Measurements from ENCODE around the gene PDZRN3.

- no peak for TF ChIP-seq CTCF (IDR thresholded peaks at IDR 0.05; ENCODE audit: poor library complexity)
- no peak for TF ChIP-seq EZH2 (IDR thresholded peaks at IDR 0.05; ENCODE audit: borderline replicate concordance)
Observed at GRCh38 chr3:73558727-73559075, 66.0 kb downstream of the PDZRN3 start.
